HepG2 (cell line): Measurements from ENCODE around the gene SNX15. TPM values are rescaled to one million over a fixed set of nuclear protein-coding genes. Genes with fewer than 3 reads are reported as not detected.

Experiments used
- ARNT ChIP-seq: fragments of 450-650 bp; IDR thresholded peaks from 2 replicates; pipeline ENCODE4 v1.6.1; 2017
- DBP ChIP-seq: sonication (generic); formaldehyde crosslinking; IDR thresholded peaks from 2 replicates; pipeline ENCODE4 v1.4.0; 2020; ENCODE audit warnings: missing genetic modification reagents; ENCODE audit errors: not compliant biosample characterization
- FOXK1 ChIP-seq: sonication (generic); formaldehyde crosslinking; IDR thresholded peaks from 2 replicates; pipeline ENCODE4 v1.4.0; 2020; ENCODE audit warnings: low read depth, missing genetic modification reagents, borderline replicate concordance
- FOXP1 ChIP-seq, 2 experiments: fragments of 450-650 bp in 1 of 2; IDR thresholded peaks; 2 replicates each; pipeline ENCODE4 v1.6.1; 2017 to 2018; ENCODE audit warnings: antibody characterized with exemption in 1 of 2
- GABPB1 ChIP-seq: IDR thresholded peaks from 2 replicates; pipeline ENCODE4 v1.6.1; 2016; ENCODE audit warnings: mild to moderate bottlenecking, missing genetic modification reagents, moderate library complexity, missing compliant biosample characterization
- KAT8 ChIP-seq: IDR thresholded peaks from 2 replicates; pipeline ENCODE4 v1.6.1; 2016; ENCODE audit warnings: missing genetic modification reagents, missing compliant biosample characterization
- NFATC3 ChIP-seq: sonication (generic); formaldehyde crosslinking; IDR thresholded peaks from 2 replicates; pipeline ENCODE4 v1.5.1; 2020; ENCODE audit warnings: mild to moderate bottlenecking, missing genetic modification reagents
- PITX1 ChIP-seq: sonication (generic); formaldehyde crosslinking; IDR thresholded peaks from 2 replicates; pipeline ENCODE4 v1.5.1; 2020; ENCODE audit warnings: mild to moderate bottlenecking, missing genetic modification reagents
- POLR2AphosphoS5 ChIP-seq: IDR thresholded peaks from 2 replicates; pipeline ENCODE4 v1.6.1; 2012; ENCODE audit warnings: low read depth, low read length
- RFX1 ChIP-seq: fragments of 450-650 bp; IDR thresholded peaks from 2 replicates; pipeline ENCODE4 v1.6.1; 2017
- RXRB ChIP-seq: IDR thresholded peaks from 2 replicates; pipeline ENCODE4 v1.6.1; 2016; ENCODE audit warnings: borderline replicate concordance, missing genetic modification reagents, missing compliant biosample characterization
- SOX5 ChIP-seq: IDR thresholded peaks from 2 replicates; pipeline ENCODE4 v1.6.1; 2016; ENCODE audit warnings: borderline replicate concordance
- TAF1 ChIP-seq: sonication (generic); formaldehyde crosslinking; IDR thresholded peaks from 2 replicates; pipeline ENCODE4 v1.4.0; 2020; ENCODE audit warnings: missing genetic modification reagents
- ZFP37 ChIP-seq: sonication (generic); formaldehyde crosslinking; IDR thresholded peaks from 2 replicates; pipeline ENCODE4 v1.4.0; 2020; ENCODE audit warnings: missing genetic modification reagents, borderline replicate concordance
- ZNF224 ChIP-seq: sonication (generic); formaldehyde crosslinking; IDR thresholded peaks from 2 replicates; pipeline ENCODE4 v1.5.0; 2020; ENCODE audit warnings: mild to moderate bottlenecking, missing genetic modification reagents
- ZNF263 ChIP-seq: sonication (generic); formaldehyde crosslinking; IDR thresholded peaks from 2 replicates; pipeline ENCODE4 v1.4.0; 2020; ENCODE audit warnings: missing genetic modification reagents
- ZNF33B ChIP-seq: sonication (generic); formaldehyde crosslinking; IDR thresholded peaks from 2 replicates; pipeline ENCODE4 v1.5.1; 2020; ENCODE audit warnings: mild to moderate bottlenecking, missing genetic modification reagents
- ZZZ3 ChIP-seq: sonication (generic); formaldehyde crosslinking; IDR thresholded peaks from 2 replicates; pipeline ENCODE4 v1.4.0; 2020; ENCODE audit warnings: missing genetic modification reagents, mild to moderate bottlenecking, borderline replicate concordance
- polyA plus RNA-seq, 8 experiments: library from polyadenylated mRNA; depleted of rRNA in 3 of 8; stranded (reverse) in 7 of 8; unstranded in 1 of 8; fragments of >200 nt; fragmentation: Illumina TruSeq in 4 of 8; extraction: Trizol in 4 of 8; gene quantifications; 2 replicates each; pipeline versions ENCODE4 v1.2.1 to v1.2.3, GENCODE V29; 2011 to 2016; ENCODE audit warnings: low read depth in 4 of 8, missing spikeins in 1 of 8, mixed read lengths in 1 of 8; ENCODE audit not compliant: insufficient read depth in 1 of 8
- total RNA-seq, 5 experiments: library from RNA; depleted of rRNA; stranded (reverse); fragments of >200 nt; fragmentation: Illumina TruSeq; extraction: Trizol; gene quantifications; 2 replicates each; pipeline ENCODE4 v1.2.3, GENCODE V29; 2016; ENCODE audit warnings: low read depth in 1 of 5
- TF ChIP-seq, protein P1 (sequence below): sonication (generic); formaldehyde crosslinking; IDR thresholded peaks from 2 replicates; pipeline ENCODE4 v1.4.0; 2020; ENCODE audit warnings: missing genetic modification reagents
- TF ChIP-seq, protein P2 (sequence below): IDR thresholded peaks from 2 replicates; pipeline ENCODE4 v1.6.1; 2016
- TF ChIP-seq, protein P3 (sequence below): sonication (generic); formaldehyde crosslinking; IDR thresholded peaks from 2 replicates; pipeline ENCODE4 v1.9.0; 2021; ENCODE audit warnings: mild to moderate bottlenecking, missing genetic modification reagents

Gene SNX15
- total and polyA plus RNA-seq, 2 of the 13 experiments (the other 11 are each of a cell fraction or from before 2014, with no cell fraction given), result 19.1 to 22.6 TPM

DNA sequence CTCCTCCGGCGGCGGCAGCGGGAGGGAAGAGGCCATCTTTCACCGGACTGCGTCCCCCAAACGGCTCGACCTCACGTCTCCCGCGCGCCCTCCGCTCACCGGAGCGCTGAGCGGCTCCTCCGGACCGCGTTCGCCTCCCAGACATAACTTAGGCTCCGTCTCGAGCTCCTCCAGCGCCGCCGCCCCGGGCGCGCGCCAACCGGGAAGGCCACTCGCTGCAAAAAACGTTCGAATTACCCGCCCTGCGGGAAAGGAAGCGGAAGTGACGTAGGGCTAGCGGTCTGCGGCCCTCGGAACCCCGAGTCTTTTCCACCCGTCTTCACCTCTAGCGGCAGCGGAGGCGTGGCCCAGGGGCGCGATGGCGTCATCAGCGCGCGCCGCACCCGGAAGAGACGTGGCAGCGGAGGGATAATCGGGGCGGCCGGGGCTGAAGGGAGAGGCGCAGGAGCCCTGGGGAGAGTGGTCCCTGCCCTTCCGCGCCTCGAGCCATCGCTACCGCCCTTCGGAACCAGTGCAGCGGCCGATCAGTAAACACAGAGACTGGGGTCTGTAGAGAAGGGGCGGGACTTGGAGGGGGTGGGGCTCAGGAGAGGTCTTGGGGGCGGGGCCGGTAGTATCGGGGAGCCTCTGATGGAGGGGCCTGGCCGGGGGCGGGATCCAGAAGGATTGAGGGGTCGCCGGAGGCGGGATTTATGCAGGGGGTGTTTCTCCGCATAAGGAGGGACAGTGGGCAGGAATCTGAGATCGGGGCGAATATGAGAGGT lies 56.8 kb downstream of the SNX15 start, which contains the start of the genes CDCA5 and ZFPL1 (continued):
- TF ChIP-seq ZNF263 (CRISPR knock-in tag) (no peak), DBP (CRISPR knock-in tag) (no peak), ZNF224 (CRISPR knock-in tag) (no peak), KAT8 (CRISPR knock-in tag) (peak; percentile 99), PITX1 (CRISPR knock-in tag) (no peak), POLR2AphosphoS5 (peak; percentile 76), ZNF33B (CRISPR knock-in tag) (no peak; the same call in 1 of the 2 replicates), FOXP1 (IDR thresholded peaks at IDR 0.05) (no peak), FOXP1 (CRISPR knock-in tag; IDR thresholded peaks at IDR 0.05) (no peak), RXRB (CRISPR knock-in tag) (peak; percentile 39; the same call in 1 of the 2 replicates), NFATC3 (no peak), TAF1 (CRISPR knock-in tag) (peak; percentile 78), GABPB1 (peak; percentile 100), ZZZ3 (CRISPR knock-in tag) (peak; percentile 92; the same call in 1 of the 2 replicates), SOX5 (CRISPR knock-in tag) (peak; percentile 44; the same call in 1 of the 2 replicates), ARNT (no peak), RFX1 (no peak), FOXK1 (peak; percentile 95), ZFP37 (CRISPR knock-in tag) (no peak)
- TF ChIP-seq, protein P1, sequence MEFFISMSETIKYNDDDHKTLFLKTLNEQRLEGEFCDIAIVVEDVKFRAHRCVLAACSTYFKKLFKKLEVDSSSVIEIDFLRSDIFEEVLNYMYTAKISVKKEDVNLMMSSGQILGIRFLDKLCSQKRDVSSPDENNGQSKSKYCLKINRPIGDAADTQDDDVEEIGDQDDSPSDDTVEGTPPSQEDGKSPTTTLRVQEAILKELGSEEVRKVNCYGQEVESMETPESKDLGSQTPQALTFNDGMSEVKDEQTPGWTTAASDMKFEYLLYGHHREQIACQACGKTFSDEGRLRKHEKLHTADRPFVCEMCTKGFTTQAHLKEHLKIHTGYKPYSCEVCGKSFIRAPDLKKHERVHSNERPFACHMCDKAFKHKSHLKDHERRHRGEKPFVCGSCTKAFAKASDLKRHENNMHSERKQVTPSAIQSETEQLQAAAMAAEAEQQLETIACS (CRISPR knock-in tag), result no peak
- TF ChIP-seq, protein P2, sequence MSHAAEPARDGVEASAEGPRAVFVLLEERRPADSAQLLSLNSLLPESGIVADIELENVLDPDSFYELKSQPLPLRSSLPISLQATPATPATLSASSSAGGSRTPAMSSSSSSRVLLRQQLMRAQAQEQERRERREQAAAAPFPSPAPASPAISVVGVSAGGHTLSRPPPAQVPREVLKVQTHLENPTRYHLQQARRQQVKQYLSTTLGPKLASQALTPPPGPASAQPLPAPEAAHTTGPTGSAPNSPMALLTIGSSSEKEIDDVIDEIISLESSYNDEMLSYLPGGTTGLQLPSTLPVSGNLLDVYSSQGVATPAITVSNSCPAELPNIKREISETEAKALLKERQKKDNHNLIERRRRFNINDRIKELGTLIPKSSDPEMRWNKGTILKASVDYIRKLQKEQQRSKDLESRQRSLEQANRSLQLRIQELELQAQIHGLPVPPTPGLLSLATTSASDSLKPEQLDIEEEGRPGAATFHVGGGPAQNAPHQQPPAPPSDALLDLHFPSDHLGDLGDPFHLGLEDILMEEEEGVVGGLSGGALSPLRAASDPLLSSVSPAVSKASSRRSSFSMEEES (CRISPR knock-in tag), result peak; percentile 25; the same call in 1 of the 2 replicates
- TF ChIP-seq, protein P3, sequence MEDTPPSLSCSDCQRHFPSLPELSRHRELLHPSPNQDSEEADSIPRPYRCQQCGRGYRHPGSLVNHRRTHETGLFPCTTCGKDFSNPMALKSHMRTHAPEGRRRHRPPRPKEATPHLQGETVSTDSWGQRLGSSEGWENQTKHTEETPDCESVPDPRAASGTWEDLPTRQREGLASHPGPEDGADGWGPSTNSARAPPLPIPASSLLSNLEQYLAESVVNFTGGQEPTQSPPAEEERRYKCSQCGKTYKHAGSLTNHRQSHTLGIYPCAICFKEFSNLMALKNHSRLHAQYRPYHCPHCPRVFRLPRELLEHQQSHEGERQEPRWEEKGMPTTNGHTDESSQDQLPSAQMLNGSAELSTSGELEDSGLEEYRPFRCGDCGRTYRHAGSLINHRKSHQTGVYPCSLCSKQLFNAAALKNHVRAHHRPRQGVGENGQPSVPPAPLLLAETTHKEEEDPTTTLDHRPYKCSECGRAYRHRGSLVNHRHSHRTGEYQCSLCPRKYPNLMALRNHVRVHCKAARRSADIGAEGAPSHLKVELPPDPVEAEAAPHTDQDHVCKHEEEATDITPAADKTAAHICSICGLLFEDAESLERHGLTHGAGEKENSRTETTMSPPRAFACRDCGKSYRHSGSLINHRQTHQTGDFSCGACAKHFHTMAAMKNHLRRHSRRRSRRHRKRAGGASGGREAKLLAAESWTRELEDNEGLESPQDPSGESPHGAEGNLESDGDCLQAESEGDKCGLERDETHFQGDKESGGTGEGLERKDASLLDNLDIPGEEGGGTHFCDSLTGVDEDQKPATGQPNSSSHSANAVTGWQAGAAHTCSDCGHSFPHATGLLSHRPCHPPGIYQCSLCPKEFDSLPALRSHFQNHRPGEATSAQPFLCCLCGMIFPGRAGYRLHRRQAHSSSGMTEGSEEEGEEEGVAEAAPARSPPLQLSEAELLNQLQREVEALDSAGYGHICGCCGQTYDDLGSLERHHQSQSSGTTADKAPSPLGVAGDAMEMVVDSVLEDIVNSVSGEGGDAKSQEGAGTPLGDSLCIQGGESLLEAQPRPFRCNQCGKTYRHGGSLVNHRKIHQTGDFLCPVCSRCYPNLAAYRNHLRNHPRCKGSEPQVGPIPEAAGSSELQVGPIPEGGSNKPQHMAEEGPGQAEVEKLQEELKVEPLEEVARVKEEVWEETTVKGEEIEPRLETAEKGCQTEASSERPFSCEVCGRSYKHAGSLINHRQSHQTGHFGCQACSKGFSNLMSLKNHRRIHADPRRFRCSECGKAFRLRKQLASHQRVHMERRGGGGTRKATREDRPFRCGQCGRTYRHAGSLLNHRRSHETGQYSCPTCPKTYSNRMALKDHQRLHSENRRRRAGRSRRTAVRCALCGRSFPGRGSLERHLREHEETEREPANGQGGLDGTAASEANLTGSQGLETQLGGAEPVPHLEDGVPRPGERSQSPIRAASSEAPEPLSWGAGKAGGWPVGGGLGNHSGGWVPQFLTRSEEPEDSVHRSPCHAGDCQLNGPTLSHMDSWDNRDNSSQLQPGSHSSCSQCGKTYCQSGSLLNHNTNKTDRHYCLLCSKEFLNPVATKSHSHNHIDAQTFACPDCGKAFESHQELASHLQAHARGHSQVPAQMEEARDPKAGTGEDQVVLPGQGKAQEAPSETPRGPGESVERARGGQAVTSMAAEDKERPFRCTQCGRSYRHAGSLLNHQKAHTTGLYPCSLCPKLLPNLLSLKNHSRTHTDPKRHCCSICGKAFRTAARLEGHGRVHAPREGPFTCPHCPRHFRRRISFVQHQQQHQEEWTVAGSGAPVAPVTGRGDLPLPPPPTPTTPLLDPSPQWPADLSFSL (CRISPR knock-in tag), result no peak
